K562 (cell line): Measurements from ENCODE around the gene ARHGDIB. TPM values are rescaled to one million over a fixed set of nuclear protein-coding genes. Genes with fewer than 3 reads are reported as not detected.

Source experiments
- ATAC-seq: fragments of 200-7000 bp; cut with Tn5 transposase; 3 replicates; pipeline ENCODE4 v1.9.1; 2020; ENCODE audit warnings: moderate library complexity
- BruUV-seq: library from RNA; stranded (reverse); fragments of 400-500 nt; replicated peaks from 2 replicates; lab custom pipeline; 2021; lab: Mats Ljungman, UMichigan
- CTCF ChIA-PET: fragments of 300-600 bp; formaldehyde crosslinking; extraction: SDS; loops from one replicate; lab custom pipeline; 2021; ENCODE audit warnings: low intra/inter-chr PET ratio; lab: Yijun Ruan, JAX
- POLR2A ChIA-PET: fragments of 300-600, 350-650 bp; sonication (Branson Sonifier 250); formaldehyde crosslinking; extraction: SDS; loops from one replicate; lab custom pipeline; 2021; ENCODE audit warnings: antibody characterized with exemption, inconsistent platforms; lab: Yijun Ruan, JAX
- DNase-seq, 4 experiments: peaks; one replicate each; pipeline versions ENCODE4 v3.0.0 to v3.0.0-alpha.2; 2011 to 2018; ENCODE audit warnings: low spot score in 3 of 4, mixed read lengths in 3 of 4; ENCODE audit errors: extremely low read depth in 1 of 4
- FAIRE-seq: peaks from 2 replicates; lab custom pipeline; 2011; peaks lifted over from hg19 to GRCh38; lab: Jason Lieb, UNC
- H2AFZ ChIP-seq: 2 replicates; pipeline ENCODE4 v1.6.0; 2011; ENCODE audit warnings: low read depth, low read length, control low read depth, inconsistent platforms
- H3K27ac ChIP-seq: fragments of 200-600 bp; 3 replicates; pipeline ENCODE4 v1.8.0; 2011; ENCODE audit warnings: low read depth, mild to moderate bottlenecking, control low read depth, inconsistent platforms, low read length, moderate library complexity, mixed read lengths; ENCODE audit errors: extremely low read depth
- H3K27me3 ChIP-seq, 2 experiments: fragments of 300-600 bp in 1 of 2; 2 replicates in 1 of 2; 3 replicates in 1 of 2; pipeline versions ENCODE4 v1.6.0 to v1.8.0; 2011; ENCODE audit warnings: inconsistent platforms in 2 of 2, low read length in 2 of 2, mild to moderate bottlenecking in 1 of 2, mixed read lengths in 1 of 2, moderate library complexity in 1 of 2; ENCODE audit not compliant: control insufficient read depth in 2 of 2, insufficient read depth in 2 of 2
- H3K36me3 ChIP-seq: fragments of 300-600 bp; 3 replicates; pipeline ENCODE4 v1.8.0; 2011; ENCODE audit warnings: mild to moderate bottlenecking, low read length, inconsistent platforms; ENCODE audit not compliant: control insufficient read depth, insufficient read depth
- H3K4me1 ChIP-seq, 2 experiments: fragments of 200-600 bp in 1 of 2; replicated peaks in 1 of 2; 2 replicates in 1 of 2; 3 replicates in 1 of 2; pipeline versions ENCODE4 v1.5.1 to v1.8.0; 2011; ENCODE audit warnings: inconsistent platforms in 2 of 2, low read length in 2 of 2, mild to moderate bottlenecking in 1 of 2, mixed read lengths in 1 of 2, moderate library complexity in 1 of 2; ENCODE audit not compliant: control insufficient read depth in 2 of 2, insufficient read depth in 2 of 2
- H3K4me2 ChIP-seq: 2 replicates; pipeline ENCODE4 v1.6.1; 2011; ENCODE audit warnings: low read length, control low read depth, inconsistent platforms, mixed read lengths; ENCODE audit not compliant: insufficient read depth
- H3K4me3 ChIP-seq: fragments of 200-600 bp; sonication (generic), shearing (Covaris generic); 2 replicates; pipeline ENCODE4 v1.5.1; 2016; ENCODE audit warnings: control low read depth, inconsistent platforms
- H3K79me2 ChIP-seq: fragments of 200-600 bp; 3 replicates; pipeline ENCODE4 v1.8.0; 2011; ENCODE audit warnings: low read length, inconsistent platforms; ENCODE audit not compliant: control insufficient read depth, insufficient read depth
- H3K9ac ChIP-seq, 2 experiments: 2 replicates each; pipeline versions ENCODE4 v1.6.0 to v1.6.1; 2011; ENCODE audit warnings: low read depth in 2 of 2, low read length in 2 of 2, control low read depth in 1 of 2, inconsistent platforms in 1 of 2, mild to moderate bottlenecking in 1 of 2, mixed read lengths in 1 of 2; ENCODE audit not compliant: insufficient read depth in 1 of 2
- H3K9me1 ChIP-seq: one replicate; pipeline ENCODE4 v1.6.0; 2011; ENCODE audit warnings: inconsistent platforms, mild to moderate bottlenecking, low read length, moderate library complexity; ENCODE audit not compliant: control insufficient read depth, insufficient read depth
- H3K9me3 ChIP-seq: replicated peaks from 2 replicates; pipeline ENCODE4 v1.5.1; 2011; ENCODE audit warnings: low read depth, low read length, inconsistent platforms; ENCODE audit not compliant: control insufficient read depth, insufficient read depth
- H4K20me1 ChIP-seq: replicated peaks from 2 replicates; pipeline ENCODE4 v1.6.1; 2011; ENCODE audit warnings: low read length, inconsistent platforms, mixed read lengths; ENCODE audit not compliant: control insufficient read depth, insufficient read depth
- ELF4 ChIP-seq: fragments of 450-650 bp; formaldehyde crosslinking; IDR thresholded peaks from 2 replicates; pipeline ENCODE4 v1.4.0; 2022; ENCODE audit warnings: missing genetic modification characterization
- MYC ChIP-seq, 2 experiments: fragments of 250-450 bp in 1 of 2; sonication (Bioruptor Pico) in 1 of 2; IDR thresholded peaks; 2 replicates each; pipeline versions ENCODE4 v1.5.1 to v1.6.1; 2012 to 2021; ENCODE audit warnings: low read depth in 2 of 2, borderline replicate concordance in 1 of 2, improper control_type of control experiment in 1 of 2, low read length in 1 of 2, mild to moderate bottlenecking in 1 of 2, moderate library complexity in 1 of 2
- PHF21A ChIP-seq: fragments of 450-650 bp; IDR thresholded peaks from 2 replicates; pipeline ENCODE4 v1.6.1; 2017; ENCODE audit warnings: low read depth, borderline replicate concordance
- PML ChIP-seq: IDR thresholded peaks from 2 replicates; pipeline ENCODE4 v1.6.1; 2012; ENCODE audit warnings: low read length, inconsistent platforms
- POLR2A ChIP-seq: fragments of 450-650 bp; conservative IDR thresholded peaks from 2 replicates; pipeline ENCODE4 v1.6.1; 2016
- RNF2 ChIP-seq: sonication (generic); IDR thresholded peaks from 2 replicates; pipeline ENCODE4 v1.6.1; 2016
- SPI1 ChIP-seq: IDR thresholded peaks from 2 replicates; pipeline ENCODE4 v1.6.1; 2011; ENCODE audit warnings: low read depth, low read length, control low read depth, borderline replicate concordance
- SUPT5H ChIP-seq: fragments of 450-650 bp; IDR thresholded peaks from 2 replicates; pipeline ENCODE4 v1.6.1; 2016
- TBP ChIP-seq: optimal IDR thresholded peaks from 2 replicates; pipeline ENCODE3; 2011; ENCODE audit warnings: low read depth, low read length, improper control_type of control experiment
- ZBED1 ChIP-seq: IDR thresholded peaks from 2 replicates; pipeline ENCODE4 v1.6.1; 2014
- ZNF57 ChIP-seq: fragments of 450-650 bp; formaldehyde crosslinking; IDR thresholded peaks from 2 replicates; pipeline ENCODE4 v1.4.0; 2020; ENCODE audit warnings: mild to moderate bottlenecking, moderate library complexity
- ZNF717 ChIP-seq: fragments of 250-450 bp; sonication (Bioruptor Pico); IDR thresholded peaks from 2 replicates; pipeline ENCODE4 v1.5.0; 2021
- WGBS: fragments of 100-300 bp; shearing (Covaris generic); methylation state at CpG from one replicate; pipeline ENCODE4 v1.1.6; 2016; ENCODE audit warnings: low coverage, mixed read lengths; ENCODE audit not compliant: insufficient coverage; ENCODE audit errors: missing lambda C conversion rate; 5-methylcytosine and 5-hydroxymethylcytosine counted together
- in situ Hi-C: fragments of 300-500 bp; cut with MboI; formaldehyde crosslinking; loops from 4 replicates; pipeline ENCODE4 v1.15.0; 2018; ENCODE audit warnings: inconsistent platforms, mixed read lengths
- intact Hi-C: fragments of 100-400 bp; cut with micrococcal nuclease; formaldehyde crosslinking; loops from 2 replicates; pipeline ENCODE4 v1.14.2; 2022
- polyA plus RNA-seq, 8 experiments: library from polyadenylated mRNA; depleted of rRNA in 4 of 8; stranded (reverse) in 5 of 8; unstranded in 3 of 8; fragments of >200 nt; fragmentation: Nextera tagmentation in 2 of 8; fragmentation: Illumina TruSeq in 1 of 8; extraction: Ambion mirVana in 2 of 8; extraction: Trizol in 1 of 8; gene quantifications; 2 replicates each; pipeline versions ENCODE4 v1.2.1 to v1.2.3, GENCODE V29; 2011 to 2014; ENCODE audit warnings: inconsistent platforms in 1 of 8, missing spikeins in 1 of 8
- total RNA-seq, 7 experiments: library from RNA; depleted of rRNA in 6 of 7; stranded (reverse); fragments of >200 nt in 6 of 7; fragmentation: Illumina TruSeq in 2 of 7; extraction: Trizol in 2 of 7; gene quantifications; 2 replicates each; pipeline versions ENCODE4 v1.2.1 to v1.2.3, GENCODE V29; 2011 to 2021; ENCODE audit warnings: low replicate concordance in 1 of 7
- TF ChIP-seq, protein P1 (sequence below): fragments of 250-450 bp; sonication (Bioruptor Pico); IDR thresholded peaks from 2 replicates; pipeline ENCODE4 v1.5.0; 2020; ENCODE audit warnings: mild to moderate bottlenecking, borderline replicate concordance
- TF ChIP-seq, protein P2 (sequence below): fragments of 250-450 bp; sonication (Bioruptor Pico); IDR thresholded peaks from 2 replicates; pipeline ENCODE4 v1.8.0; 2021; ENCODE audit warnings: moderate library complexity, mild to moderate bottlenecking, inconsistent platforms
- TF ChIP-seq, protein P3 (sequence below): fragments of 450-650 bp; formaldehyde crosslinking; IDR thresholded peaks from 2 replicates; pipeline ENCODE4 v1.4.0; 2022; ENCODE audit warnings: missing genetic modification characterization
- TF ChIP-seq, protein P4 (sequence below): fragments of 450-650 bp; formaldehyde crosslinking; conservative IDR thresholded peaks from 2 replicates; pipeline ENCODE4 v1.4.0; 2022; ENCODE audit warnings: mild to moderate bottlenecking, missing genetic modification characterization

ARHGDIB gene
- total and polyA plus RNA-seq, 9 of the 15 experiments (the other 6 are each of a cell fraction or from before 2014, with no cell fraction given) = 9.5 to 204 (median 116) TPM

DNA sequence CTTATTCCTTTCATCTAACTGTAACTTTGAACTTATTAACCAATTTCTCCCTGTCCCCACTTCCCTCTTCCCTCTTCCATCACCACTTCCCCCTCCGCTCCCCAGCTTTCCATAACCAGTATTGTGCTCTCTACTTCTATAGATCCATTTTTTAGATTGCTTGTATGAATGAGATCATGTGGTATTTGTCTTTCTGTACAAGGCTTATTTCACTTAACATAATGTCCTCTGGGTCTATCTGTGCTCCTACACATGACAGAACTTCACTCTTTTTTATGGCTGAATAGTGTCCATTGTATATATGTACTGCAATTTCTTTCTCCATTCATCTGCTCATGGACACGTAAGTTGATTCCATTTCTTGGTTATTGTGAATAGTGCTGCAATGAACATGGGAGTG, 37.5 kb downstream of the ARHGDIB start:
- POLR2A ChIA-PET = no interaction called here
- Histone ChIP-seq H3K9me1 (no peaks in the 10 kb centered on the region), H3K9ac (no peak overlapping the region), H3K4me1 (no peaks in the 10 kb centered on the region; a peak in 1 of 5 replicates), H3K36me3 (no peaks in the 10 kb centered on the region), H3K79me2 (no peaks in the 10 kb centered on the region), H3K9me3 (no peaks in the 10 kb centered on the region), H3K27me3 (no peaks in the 10 kb centered on the region), H4K20me1 (no peaks in the 10 kb centered on the region), H2AFZ (no peak overlapping the region), H3K4me3 (no peak overlapping the region), H3K4me2 (no peak overlapping the region), H3K27ac (no peak overlapping the region)
- DNase-seq (no peak), ATAC-seq (peak; percentile 51), FAIRE-seq (no peak)
- 18% methylated on average over 1 of the region's 2 CpGs for WGBS
- intact Hi-C loops (loop anchor here (10.0 kb wide), 1 partner anchor 79 kb away; the partner anchor contains the start of gene ART4), in situ Hi-C loops (no loop called here)
- BruUV-seq = no TSS peak
- CTCF ChIA-PET = no interaction called here
- TF ChIP-seq SUPT5H (peak; percentile 67), PML (peak; percentile 94), ELF4 (CRISPR knock-in tag) (peak; percentile 96), RNF2 (peak; percentile 26; the same call in 1 of the 2 replicates), POLR2A (peak; percentile 89), PHF21A (no peak), ZBED1 (0 out of 2 replicates have a peak, but pooled peaks have one; percentile 44), TBP (peak; percentile 73), SPI1 (peak; percentile 49; the same call in 1 of the 2 replicates), ZNF717 (CRISPR knock-in tag) (0 out of 2 replicates have a peak, but pooled peaks have one; percentile 37), MYC (IDR thresholded peaks at IDR 0.05; ENCODE audit: low read depth, low read length) (no peak), MYC (CRISPR knock-in tag; IDR thresholded peaks at IDR 0.05; ENCODE audit: borderline replicate concordance, low read depth) (no peak), ZNF57 (CRISPR knock-in tag) (no peak)
- TF ChIP-seq, protein P1, sequence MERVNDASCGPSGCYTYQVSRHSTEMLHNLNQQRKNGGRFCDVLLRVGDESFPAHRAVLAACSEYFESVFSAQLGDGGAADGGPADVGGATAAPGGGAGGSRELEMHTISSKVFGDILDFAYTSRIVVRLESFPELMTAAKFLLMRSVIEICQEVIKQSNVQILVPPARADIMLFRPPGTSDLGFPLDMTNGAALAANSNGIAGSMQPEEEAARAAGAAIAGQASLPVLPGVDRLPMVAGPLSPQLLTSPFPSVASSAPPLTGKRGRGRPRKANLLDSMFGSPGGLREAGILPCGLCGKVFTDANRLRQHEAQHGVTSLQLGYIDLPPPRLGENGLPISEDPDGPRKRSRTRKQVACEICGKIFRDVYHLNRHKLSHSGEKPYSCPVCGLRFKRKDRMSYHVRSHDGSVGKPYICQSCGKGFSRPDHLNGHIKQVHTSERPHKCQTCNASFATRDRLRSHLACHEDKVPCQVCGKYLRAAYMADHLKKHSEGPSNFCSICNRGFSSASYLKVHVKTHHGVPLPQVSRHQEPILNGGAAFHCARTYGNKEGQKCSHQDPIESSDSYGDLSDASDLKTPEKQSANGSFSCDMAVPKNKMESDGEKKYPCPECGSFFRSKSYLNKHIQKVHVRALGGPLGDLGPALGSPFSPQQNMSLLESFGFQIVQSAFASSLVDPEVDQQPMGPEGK (CRISPR knock-in tag) = no peak
- TF ChIP-seq, protein P2, sequence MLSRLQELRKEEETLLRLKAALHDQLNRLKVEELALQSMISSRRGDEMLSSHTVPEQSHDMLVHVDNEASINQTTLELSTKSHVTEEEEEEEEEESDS = peak; percentile 53
- TF ChIP-seq, protein P3, sequence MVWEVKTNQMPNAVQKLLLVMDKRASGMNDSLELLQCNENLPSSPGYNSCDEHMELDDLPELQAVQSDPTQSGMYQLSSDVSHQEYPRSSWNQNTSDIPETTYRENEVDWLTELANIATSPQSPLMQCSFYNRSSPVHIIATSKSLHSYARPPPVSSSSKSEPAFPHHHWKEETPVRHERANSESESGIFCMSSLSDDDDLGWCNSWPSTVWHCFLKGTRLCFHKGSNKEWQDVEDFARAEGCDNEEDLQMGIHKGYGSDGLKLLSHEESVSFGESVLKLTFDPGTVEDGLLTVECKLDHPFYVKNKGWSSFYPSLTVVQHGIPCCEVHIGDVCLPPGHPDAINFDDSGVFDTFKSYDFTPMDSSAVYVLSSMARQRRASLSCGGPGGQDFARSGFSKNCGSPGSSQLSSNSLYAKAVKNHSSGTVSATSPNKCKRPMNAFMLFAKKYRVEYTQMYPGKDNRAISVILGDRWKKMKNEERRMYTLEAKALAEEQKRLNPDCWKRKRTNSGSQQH = peak; percentile 99
- TF ChIP-seq, protein P4, sequence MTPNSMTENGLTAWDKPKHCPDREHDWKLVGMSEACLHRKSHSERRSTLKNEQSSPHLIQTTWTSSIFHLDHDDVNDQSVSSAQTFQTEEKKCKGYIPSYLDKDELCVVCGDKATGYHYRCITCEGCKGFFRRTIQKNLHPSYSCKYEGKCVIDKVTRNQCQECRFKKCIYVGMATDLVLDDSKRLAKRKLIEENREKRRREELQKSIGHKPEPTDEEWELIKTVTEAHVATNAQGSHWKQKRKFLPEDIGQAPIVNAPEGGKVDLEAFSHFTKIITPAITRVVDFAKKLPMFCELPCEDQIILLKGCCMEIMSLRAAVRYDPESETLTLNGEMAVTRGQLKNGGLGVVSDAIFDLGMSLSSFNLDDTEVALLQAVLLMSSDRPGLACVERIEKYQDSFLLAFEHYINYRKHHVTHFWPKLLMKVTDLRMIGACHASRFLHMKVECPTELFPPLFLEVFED (CRISPR knock-in tag) = peak; percentile 98
